D721Med (cell line): ENCODE results near the gene NAP1L4.

Experiments
- DNase-seq: peaks from one replicate; pipeline ENCODE4 v3.0.0; 2011; ENCODE audit warnings: low spot score; ENCODE audit not compliant: insufficient read length
- FAIRE-seq: peaks from 2 replicates; lab custom pipeline; 2011; peaks lifted over from hg19 to GRCh38; lab: Jason Lieb, UNC
- TF ChIP-seq, protein P1 (sequence below): IDR thresholded peaks from 2 replicates; pipeline ENCODE4 v1.5.1; 2012; ENCODE audit warnings: mild to moderate bottlenecking, control low read depth; ENCODE audit not compliant: insufficient read depth; ENCODE audit errors: missing control alignments

Gene NAP1L4

DNA sequence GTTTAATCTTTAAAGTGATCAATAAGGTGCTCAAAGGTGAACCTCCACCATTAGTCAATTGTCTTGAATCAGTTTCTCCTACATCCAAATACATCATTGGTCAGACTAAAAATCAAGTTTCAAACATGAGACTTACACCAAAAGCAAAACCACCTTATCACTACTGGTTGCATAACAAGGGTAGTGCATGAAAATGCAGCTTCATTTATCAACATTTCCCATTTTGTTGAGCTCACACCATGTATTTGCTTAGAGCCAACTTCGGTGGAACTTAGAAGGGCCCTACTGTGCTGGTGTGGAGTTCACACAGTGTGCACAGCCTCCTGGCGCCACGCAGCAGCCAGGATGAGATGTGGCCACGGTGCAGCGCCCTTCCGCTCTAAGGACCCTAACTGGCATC, 39.8 kb downstream of the NAP1L4 start:
- TF ChIP-seq, protein P1, sequence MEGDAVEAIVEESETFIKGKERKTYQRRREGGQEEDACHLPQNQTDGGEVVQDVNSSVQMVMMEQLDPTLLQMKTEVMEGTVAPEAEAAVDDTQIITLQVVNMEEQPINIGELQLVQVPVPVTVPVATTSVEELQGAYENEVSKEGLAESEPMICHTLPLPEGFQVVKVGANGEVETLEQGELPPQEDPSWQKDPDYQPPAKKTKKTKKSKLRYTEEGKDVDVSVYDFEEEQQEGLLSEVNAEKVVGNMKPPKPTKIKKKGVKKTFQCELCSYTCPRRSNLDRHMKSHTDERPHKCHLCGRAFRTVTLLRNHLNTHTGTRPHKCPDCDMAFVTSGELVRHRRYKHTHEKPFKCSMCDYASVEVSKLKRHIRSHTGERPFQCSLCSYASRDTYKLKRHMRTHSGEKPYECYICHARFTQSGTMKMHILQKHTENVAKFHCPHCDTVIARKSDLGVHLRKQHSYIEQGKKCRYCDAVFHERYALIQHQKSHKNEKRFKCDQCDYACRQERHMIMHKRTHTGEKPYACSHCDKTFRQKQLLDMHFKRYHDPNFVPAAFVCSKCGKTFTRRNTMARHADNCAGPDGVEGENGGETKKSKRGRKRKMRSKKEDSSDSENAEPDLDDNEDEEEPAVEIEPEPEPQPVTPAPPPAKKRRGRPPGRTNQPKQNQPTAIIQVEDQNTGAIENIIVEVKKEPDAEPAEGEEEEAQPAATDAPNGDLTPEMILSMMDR: no peak
- no peak for FAIRE-seq
- no peak for DNase-seq

DNA sequence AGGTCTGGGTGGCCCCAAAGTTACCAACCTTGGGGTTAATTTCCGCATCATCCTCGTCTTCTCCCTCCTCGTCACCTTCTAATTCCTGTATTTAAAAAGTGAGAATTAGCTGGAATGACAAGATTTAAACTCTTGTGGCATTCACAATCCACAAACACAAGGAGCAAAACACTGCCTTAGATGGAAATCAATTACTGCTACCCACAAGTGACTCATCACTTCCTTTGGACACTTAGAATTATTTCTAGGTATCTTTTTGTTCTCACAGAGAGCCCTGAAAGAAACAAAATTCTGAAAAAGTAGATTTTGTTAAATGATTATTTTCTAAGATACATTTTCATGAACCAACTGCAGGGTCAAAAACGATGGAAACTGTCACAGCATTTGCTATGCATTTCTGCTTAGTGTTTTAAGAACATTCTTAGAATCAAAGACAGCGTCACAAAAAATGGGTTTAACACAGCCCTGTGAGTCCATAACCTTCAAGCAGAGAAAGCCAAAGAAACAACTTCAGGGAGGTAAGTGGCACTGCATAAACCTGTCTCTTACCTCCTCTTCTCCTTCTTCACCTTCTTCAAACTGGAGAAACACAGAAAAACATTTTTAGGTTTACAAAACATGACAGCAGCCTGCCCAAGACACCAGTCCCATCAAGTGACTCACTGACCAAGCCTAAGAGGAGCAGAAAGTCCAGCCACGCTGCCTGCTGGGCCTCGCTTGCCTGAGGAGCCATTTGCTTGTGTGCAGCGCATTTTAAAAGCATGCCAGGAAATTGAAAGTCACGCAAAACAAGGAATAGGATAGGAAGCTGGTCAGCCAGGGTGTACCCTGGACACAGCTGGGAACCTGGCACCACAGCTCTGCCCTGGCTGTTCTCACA, 40.7 kb downstream of the NAP1L4 start:
- DNase-seq (no peak), FAIRE-seq (no peak)
- TF ChIP-seq, protein P1: no peak

GRCh38 chr11:2950825-2951224, 41.3 kb downstream of the NAP1L4 start:
- DNase-seq: no peak
- no peak for FAIRE-seq
- TF ChIP-seq, protein P1: no peak

GRCh38 chr11:2949920-2950319, 42.2 kb downstream of the NAP1L4 start:
- DNase-seq (no peak), FAIRE-seq (no peak)
- TF ChIP-seq, protein P1: no peak

GRCh38 chr11:2947744-2948143, 44.4 kb downstream of the NAP1L4 start:
- no peak for DNase-seq
- no peak for FAIRE-seq
- TF ChIP-seq, protein P1: no peak

GRCh38 chr11:2945757-2946287, 46.3 kb downstream of the NAP1L4 start:
- TF ChIP-seq, protein P1: no peak
- FAIRE-seq (no peak), DNase-seq (no peak)

- no peak for FAIRE-seq
- no peak for DNase-seq
- TF ChIP-seq, protein P1: no peak
Measured at GRCh38 chr11:2945031-2945756, 46.9 kb downstream of the NAP1L4 start.
